ENCODE data around the gene PNMA1.

The PNMA1 gene

GRCh38 chr14:73741876-73742519 is 27.8 kb upstream of the PNMA1 start:
- DNase-seq (ENCODE audit: low read depth, low spot score) = peak; percentile 20
- no peak for TF ChIP-seq CTCF (IDR thresholded peaks at IDR 0.05; ENCODE audit: low read depth, low read length)
- in situ Hi-C loops (cut with HindIII; ENCODE audit: low sequenced_read_pairs) = no loop called here
- no peak overlapping the region for H3K4me3 ChIP-seq (ENCODE audit: low read depth, low read length)

- no peak overlapping the region for H3K4me3 ChIP-seq (ENCODE audit: low read depth, low read length)
- TF ChIP-seq CTCF (IDR thresholded peaks at IDR 0.05; ENCODE audit: low read depth, low read length) = no peak
- DNase-seq (ENCODE audit: low read depth, low spot score) = peak; percentile 78
- in situ Hi-C loops (cut with HindIII; ENCODE audit: low sequenced_read_pairs) = no loop called here
These were observed 27.2 kb upstream of the PNMA1 start for GRCh38 chr14:73741386-73741875.

- peak; percentile 35 for DNase-seq (ENCODE audit: low read depth, low spot score)
- no peak overlapping the region for H3K4me3 ChIP-seq (ENCODE audit: low read depth, low read length)
- TF ChIP-seq CTCF (IDR thresholded peaks at IDR 0.05; ENCODE audit: low read depth, low read length) = no peak
- in situ Hi-C loops (cut with HindIII; ENCODE audit: low sequenced_read_pairs) = no loop called here
These were observed 26.6 kb upstream of the PNMA1 start for GRCh38 chr14:73740618-73741326.

- no peak for TF ChIP-seq CTCF (IDR thresholded peaks at IDR 0.05; ENCODE audit: low read depth, low read length)
- H3K4me3 ChIP-seq (ENCODE audit: low read depth, low read length) = no peak overlapping the region
- DNase-seq (ENCODE audit: low read depth, low spot score) = no peak
- in situ Hi-C loops (cut with HindIII; ENCODE audit: low sequenced_read_pairs) = no loop called here
These were observed 25.9 kb upstream of the PNMA1 start for GRCh38 chr14:73739899-73740617.

- DNase-seq (ENCODE audit: low read depth, low spot score) = no peak
These were observed 25.2 kb upstream of the PNMA1 start for GRCh38 chr14:73739174-73739898.

More at GRCh38 chr14:73739174-73739898, 25.2 kb upstream of the PNMA1 start:
- TF ChIP-seq CTCF (IDR thresholded peaks at IDR 0.05; ENCODE audit: low read depth, low read length) = no peak
- H3K4me3 ChIP-seq (ENCODE audit: low read depth, low read length) = no peak overlapping the region
- in situ Hi-C loops (cut with HindIII; ENCODE audit: low sequenced_read_pairs) = no loop called here

Data from astrocyte of the spinal cord (primary cell).